HFFc6 (cell line): ENCODE results near the gene TPK1. TPM values are rescaled to one million over a fixed set of nuclear protein-coding genes. Genes with fewer than 3 reads are reported as not detected.
A peak's percentile ranks its signal among the peaks of the same experiment; 100 is the strongest.

Experiments used
- DNase-seq: peaks from one replicate; pipeline ENCODE4 v3.0.0-alpha.2; 2018
- H3K27ac Mint-ChIP-seq: 2 replicates; pipeline ENCODE4 v1.8.0; 2020; ENCODE audit warnings: mild to moderate bottlenecking, mixed read lengths
- H3K27me3 Mint-ChIP-seq: 2 replicates; pipeline ENCODE4 v1.8.0; 2021; ENCODE audit warnings: mild to moderate bottlenecking, moderate library complexity, mixed read lengths; ENCODE audit not compliant: insufficient read depth
- H3K36me3 Mint-ChIP-seq: 2 replicates; pipeline ENCODE4 v1.8.0; 2021; ENCODE audit warnings: low read depth, mixed read lengths
- H3K4me1 Mint-ChIP-seq: 2 replicates; pipeline ENCODE4 v1.8.0; 2020; ENCODE audit warnings: low read depth, mixed read lengths
- H3K4me3 Mint-ChIP-seq: 2 replicates; pipeline ENCODE4 v1.8.0; 2020; ENCODE audit warnings: mild to moderate bottlenecking, moderate library complexity, mixed read lengths
- H3K9me3 Mint-ChIP-seq: 2 replicates; pipeline ENCODE4 v1.8.0; 2020; ENCODE audit warnings: mild to moderate bottlenecking, mixed read lengths
- total RNA-seq, 6 experiments: library from RNA; stranded (reverse); fragmentation: NEBNext Ultra II Directional; extraction: Animal tissue kit (Norgen Biotek cat#: 25700); gene quantifications; 2 replicates in 1 of 6; 3 replicates in 5 of 6; pipeline ENCODE4 v1.2.3, GENCODE V29; 2021
- TF ChIP-seq, protein P1 (sequence below): fragments of 200-600 bp; sonication (generic); IDR thresholded peaks from 2 replicates; pipeline ENCODE4 v1.5.0; 2021; ENCODE audit warnings: antibody characterized with exemption, mild to moderate bottlenecking

TPK1 gene
- total RNA-seq, 6 experiments from 2014 or later: 0.11 to 0.82 (median 0.55) TPM; not detected in 2

DNA sequence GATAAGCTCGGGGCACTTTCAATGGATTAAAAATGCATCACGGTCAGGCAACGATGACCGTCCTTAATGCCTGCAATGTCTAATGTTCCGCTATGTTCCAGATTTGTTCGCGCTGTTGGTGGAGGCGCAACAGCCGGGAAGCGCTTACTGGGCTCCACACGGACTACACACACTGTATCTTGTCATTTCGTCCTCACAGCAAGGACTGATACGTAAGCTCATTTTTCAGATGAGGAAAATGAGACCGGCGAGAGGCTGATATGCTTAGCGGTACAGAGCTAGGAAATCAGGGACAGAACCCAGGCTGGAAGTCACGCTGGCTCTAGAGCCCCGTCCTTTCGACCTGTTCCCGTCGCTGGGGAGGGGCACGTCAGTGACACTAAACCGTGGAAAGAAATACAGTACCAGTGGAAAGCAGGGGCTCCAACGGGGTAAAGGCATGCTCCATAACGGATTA lies 670 bp downstream of the TPK1 start:
- H3K4me1 Mint-ChIP-seq: peaks cover 10% of the 10 kb centered on the region
- H3K9me3 Mint-ChIP-seq: peaks cover 5% of the 10 kb centered on the region
- H3K4me3 Mint-ChIP-seq: peak overlapping the region; percentile 90
- H3K27ac Mint-ChIP-seq: peak overlapping the region; percentile 49; the same call in 1 of the 2 replicates
- no peak for DNase-seq
- H3K36me3 Mint-ChIP-seq: no peaks in the 10 kb centered on the region
- TF ChIP-seq, protein P1, sequence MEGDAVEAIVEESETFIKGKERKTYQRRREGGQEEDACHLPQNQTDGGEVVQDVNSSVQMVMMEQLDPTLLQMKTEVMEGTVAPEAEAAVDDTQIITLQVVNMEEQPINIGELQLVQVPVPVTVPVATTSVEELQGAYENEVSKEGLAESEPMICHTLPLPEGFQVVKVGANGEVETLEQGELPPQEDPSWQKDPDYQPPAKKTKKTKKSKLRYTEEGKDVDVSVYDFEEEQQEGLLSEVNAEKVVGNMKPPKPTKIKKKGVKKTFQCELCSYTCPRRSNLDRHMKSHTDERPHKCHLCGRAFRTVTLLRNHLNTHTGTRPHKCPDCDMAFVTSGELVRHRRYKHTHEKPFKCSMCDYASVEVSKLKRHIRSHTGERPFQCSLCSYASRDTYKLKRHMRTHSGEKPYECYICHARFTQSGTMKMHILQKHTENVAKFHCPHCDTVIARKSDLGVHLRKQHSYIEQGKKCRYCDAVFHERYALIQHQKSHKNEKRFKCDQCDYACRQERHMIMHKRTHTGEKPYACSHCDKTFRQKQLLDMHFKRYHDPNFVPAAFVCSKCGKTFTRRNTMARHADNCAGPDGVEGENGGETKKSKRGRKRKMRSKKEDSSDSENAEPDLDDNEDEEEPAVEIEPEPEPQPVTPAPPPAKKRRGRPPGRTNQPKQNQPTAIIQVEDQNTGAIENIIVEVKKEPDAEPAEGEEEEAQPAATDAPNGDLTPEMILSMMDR: no peak
- H3K27me3 Mint-ChIP-seq: peaks cover 3% of the 10 kb centered on the region

DNA sequence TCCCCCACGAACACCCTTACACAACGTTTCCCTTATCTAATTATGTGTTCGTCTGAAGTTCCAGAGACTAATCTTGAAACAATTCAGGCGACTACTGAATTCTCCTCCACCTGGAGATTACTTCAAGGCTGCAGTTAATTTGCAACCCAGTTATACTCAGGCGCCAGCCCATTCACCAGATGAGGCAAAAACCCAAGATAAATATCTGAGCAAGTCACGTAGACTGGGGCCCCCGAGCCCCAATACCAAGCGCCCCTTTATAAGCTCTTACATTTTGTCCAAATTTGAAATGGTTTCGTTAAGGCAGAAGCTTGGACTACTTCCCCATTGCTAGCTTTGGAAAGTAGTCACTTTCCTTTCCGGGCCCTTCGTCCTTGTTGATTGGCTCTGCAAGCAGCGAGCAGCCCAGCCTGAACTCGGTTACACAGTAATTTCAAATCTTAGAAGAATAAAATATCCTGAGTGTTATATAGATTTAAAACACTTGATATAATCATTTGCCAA lies 1.2 kb downstream of the TPK1 start:
- TF ChIP-seq, protein P1: no peak
- Mint-ChIP-seq H3K4me3 (peak overlapping the region; percentile 90), H3K27ac (no peak overlapping the region), H3K27me3 (peaks cover 3% of the 10 kb centered on the region), H3K9me3 (peaks cover 4% of the 10 kb centered on the region), H3K36me3 (no peaks in the 10 kb centered on the region), H3K4me1 (peaks cover 10% of the 10 kb centered on the region)
- no peak for DNase-seq

DNA sequence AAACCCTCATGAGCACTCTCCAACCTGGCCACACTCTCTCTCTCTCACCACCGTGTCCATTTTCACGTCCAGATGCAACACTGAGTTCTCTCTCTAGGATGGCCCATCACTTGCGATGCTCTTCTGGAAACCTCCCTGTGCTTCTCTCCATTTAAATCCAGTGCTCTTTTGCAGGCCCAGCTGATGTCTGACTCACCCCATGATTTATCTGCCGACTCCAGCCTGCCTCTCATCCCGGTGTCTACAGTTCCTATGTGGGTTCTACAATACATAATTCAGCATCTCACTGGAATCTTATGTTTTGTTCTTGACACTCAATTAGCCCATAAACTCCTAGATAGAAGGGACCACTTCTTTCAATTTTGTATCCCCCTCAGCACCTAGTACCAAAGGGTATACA lies 5.0 kb downstream of the TPK1 start:
- DNase-seq: no peak
- Mint-ChIP-seq H3K4me3 (no peak overlapping the region), H3K36me3 (no peaks in the 10 kb centered on the region)

DNA sequence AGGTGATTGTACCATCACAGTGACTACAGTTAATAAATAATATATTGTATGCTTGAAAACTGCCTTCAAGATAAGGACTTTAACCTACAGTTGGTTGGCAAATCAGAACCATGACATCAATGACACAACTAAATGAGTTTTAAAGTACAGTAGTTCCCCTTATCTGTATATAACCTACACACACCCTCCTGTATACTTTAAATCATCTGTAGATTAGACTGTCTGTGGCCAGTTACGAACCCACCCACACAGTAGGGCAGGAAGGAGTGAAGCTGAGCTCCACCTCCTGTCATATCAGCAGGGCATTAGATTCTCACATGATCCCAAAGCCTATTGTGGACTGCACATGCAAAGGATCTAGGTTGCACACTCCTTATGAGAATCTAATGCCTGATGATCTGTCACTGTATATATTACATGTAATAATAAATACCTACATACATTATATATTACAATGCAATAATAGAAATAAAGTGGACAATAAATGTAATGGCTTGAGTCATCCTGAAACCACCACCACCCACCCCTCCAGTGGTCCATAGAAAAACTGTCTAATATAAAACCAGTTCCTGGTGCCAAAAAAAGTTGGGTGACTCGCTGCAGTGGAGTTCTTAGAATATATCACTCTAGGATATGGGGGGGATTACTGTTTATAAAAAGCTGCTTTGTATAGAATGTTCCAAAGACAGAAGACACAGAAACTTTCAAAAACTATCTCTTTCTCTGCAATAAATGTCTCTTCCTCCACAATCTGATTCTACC lies 5.6 kb downstream of the TPK1 start:
- TF ChIP-seq, protein P1: no peak

More for the DNA sequence above, 5.0 kb downstream of the TPK1 start:
- Mint-ChIP-seq H3K27ac (no peak overlapping the region), H3K27me3 (peaks cover 3% of the 10 kb centered on the region; the same call in 1 of the 2 replicates), H3K4me1 (peaks cover 10% of the 10 kb centered on the region), H3K9me3 (no peaks in the 10 kb centered on the region; the same call in 1 of the 2 replicates)
- TF ChIP-seq, protein P1: no peak

DNA sequence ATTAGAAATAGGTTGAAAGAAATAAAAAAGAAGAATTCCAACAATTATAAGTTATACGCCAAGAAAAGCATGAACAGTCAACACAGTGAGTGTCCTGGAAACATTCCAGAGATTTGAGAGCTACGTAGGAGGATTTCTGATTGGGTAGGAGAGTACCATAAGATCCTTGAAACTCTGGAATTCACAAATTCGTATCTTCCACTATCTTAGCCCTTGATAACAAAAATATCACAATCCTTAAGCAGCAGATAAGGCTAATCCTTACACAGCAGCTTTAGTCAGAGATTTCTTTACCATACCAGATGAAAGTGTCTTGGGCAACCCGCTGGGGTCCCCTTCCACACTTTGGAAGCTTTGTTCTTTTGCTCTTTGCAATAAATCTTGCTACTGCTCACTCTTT lies 8.2 kb downstream of the TPK1 start:
- Mint-ChIP-seq H3K36me3 (no peaks in the 10 kb centered on the region), H3K4me1 (no peaks in the 10 kb centered on the region), H3K9me3 (peaks cover 9% of the 10 kb centered on the region; the same call in 1 of the 2 replicates), H3K27me3 (no peaks in the 10 kb centered on the region; the same call in 1 of the 2 replicates), H3K27ac (no peak overlapping the region), H3K4me3 (no peak overlapping the region)
- TF ChIP-seq, protein P1: no peak
- DNase-seq: no peak

More for the DNA sequence above, 5.6 kb downstream of the TPK1 start:
- Mint-ChIP-seq H3K27ac (no peak overlapping the region), H3K27me3 (peaks cover 3% of the 10 kb centered on the region; the same call in 1 of the 2 replicates), H3K36me3 (no peaks in the 10 kb centered on the region), H3K4me1 (peaks cover 8% of the 10 kb centered on the region), H3K9me3 (peaks cover 3% of the 10 kb centered on the region; the same call in 1 of the 2 replicates), H3K4me3 (no peak overlapping the region)
- no peak for DNase-seq
